ENCODE results near the gene PPP2R2D. TPM values are rescaled to one million over a fixed set of nuclear protein-coding genes. Genes with fewer than 3 reads are reported as not detected.

The PPP2R2D gene
- total and polyA plus RNA-seq, 2 experiments from 2014 or later: 43.5 to 45.0 TPM

DNA sequence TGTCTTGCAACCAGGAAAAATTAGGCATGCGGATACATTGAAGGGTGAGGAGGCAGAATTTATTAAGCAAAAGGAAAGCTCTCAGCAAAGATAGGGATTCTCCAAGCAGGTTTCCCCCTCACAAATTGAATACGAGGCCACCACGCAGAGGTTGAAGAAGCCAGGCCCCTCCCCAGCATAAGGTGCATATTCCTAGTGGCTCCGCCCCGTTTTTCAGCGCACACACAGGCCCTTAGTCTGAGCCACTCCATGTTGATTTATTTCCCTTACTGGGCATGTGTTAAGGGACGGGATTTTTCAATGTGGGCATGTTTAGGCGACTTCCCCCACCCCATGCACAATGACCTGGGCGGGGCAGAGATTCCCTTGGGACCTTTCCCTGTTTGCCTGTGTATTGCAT lies 24.9 kb downstream of the PPP2R2D start:
- no peak for DNase-seq (ENCODE audit: low read depth in 1 of 2, low spot score in 1 of 2)
- Histone ChIP-seq H3K9me3 (ENCODE audit: low read depth) (no peaks in the 10 kb centered on the region), H3K27me3 (no peaks in the 10 kb centered on the region), H3K36me3 (no peaks in the 10 kb centered on the region), H3K27ac (no peak overlapping the region), H3K4me1 (ENCODE audit: low read depth) (peaks cover 27% of the 10 kb centered on the region), H3K4me3 (no peak overlapping the region)
- TF ChIP-seq, protein P1, sequence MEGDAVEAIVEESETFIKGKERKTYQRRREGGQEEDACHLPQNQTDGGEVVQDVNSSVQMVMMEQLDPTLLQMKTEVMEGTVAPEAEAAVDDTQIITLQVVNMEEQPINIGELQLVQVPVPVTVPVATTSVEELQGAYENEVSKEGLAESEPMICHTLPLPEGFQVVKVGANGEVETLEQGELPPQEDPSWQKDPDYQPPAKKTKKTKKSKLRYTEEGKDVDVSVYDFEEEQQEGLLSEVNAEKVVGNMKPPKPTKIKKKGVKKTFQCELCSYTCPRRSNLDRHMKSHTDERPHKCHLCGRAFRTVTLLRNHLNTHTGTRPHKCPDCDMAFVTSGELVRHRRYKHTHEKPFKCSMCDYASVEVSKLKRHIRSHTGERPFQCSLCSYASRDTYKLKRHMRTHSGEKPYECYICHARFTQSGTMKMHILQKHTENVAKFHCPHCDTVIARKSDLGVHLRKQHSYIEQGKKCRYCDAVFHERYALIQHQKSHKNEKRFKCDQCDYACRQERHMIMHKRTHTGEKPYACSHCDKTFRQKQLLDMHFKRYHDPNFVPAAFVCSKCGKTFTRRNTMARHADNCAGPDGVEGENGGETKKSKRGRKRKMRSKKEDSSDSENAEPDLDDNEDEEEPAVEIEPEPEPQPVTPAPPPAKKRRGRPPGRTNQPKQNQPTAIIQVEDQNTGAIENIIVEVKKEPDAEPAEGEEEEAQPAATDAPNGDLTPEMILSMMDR (IDR thresholded peaks at IDR 0.05; ENCODE audit: low read depth, low read length): no peak

DNA sequence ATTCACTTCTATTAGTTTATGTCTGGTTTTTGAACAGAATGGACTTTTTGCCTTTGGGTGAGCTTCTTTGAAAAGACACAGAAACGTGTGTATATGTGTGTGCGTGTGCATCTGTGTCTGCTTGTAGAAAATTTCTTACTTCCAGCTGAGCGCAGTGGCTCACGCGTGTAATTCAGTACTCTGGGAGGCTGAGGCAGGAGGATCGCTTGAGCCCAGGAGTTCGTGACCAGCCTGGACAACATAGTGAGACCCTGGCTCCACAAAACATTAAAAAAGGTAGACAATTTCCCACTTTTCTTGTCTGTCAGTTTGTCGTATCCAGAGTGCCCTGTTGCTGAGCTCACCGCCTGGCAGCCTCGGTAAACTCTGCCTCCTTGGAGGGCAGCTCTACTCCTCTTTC lies 25.4 kb downstream of the PPP2R2D start:
- H3K27ac ChIP-seq: no peak overlapping the region
- H3K4me1 ChIP-seq (ENCODE audit: low read depth): peaks cover 32% of the 10 kb centered on the region
- DNase-seq (ENCODE audit: low read depth in 1 of 2, low spot score in 1 of 2): no peak

DNA sequence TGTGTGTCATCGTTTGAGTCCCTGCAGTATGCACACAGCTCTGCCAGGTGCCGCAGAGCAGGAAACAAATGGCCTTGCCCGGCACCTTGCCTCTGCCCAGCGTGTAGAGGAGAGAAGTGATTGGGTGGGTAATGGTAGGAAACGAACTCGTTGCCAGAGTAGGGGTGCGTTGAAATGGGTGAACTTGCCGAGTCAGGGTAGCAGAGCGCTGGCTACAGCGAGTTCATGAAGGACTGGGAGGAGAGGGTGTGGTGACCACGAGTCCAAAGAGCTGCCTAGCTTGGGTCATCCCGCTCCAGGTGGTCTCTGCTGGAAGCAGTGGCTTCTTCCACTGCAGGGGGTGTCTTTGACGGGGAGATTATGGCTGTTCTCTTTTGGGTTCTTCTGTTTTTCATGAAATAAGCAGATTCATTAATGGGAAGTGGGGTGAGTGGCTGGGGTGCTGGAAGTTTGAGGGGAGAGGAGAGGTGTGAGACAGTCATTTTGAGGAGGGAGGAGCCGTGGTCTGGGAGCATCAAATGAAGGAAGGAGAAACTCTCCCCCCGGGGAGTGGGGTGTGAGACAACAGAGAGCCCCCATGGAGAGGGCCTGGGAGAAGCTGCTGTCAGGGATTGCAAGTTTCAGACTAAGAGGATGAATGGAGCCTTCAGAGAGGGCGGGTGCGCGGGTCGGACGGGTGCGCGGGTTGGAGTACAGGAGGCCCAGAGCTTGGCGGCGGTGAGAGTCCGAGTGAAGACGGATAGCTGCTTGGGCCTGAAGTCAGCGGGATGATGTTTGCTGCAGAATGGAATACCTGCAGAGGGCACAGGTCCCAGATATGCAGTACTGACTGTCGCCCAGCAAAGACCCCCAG lies 26.2 kb downstream of the PPP2R2D start:
- no peaks in the 10 kb centered on the region for H3K9me3 ChIP-seq (ENCODE audit: low read depth)
- no peak overlapping the region for H3K4me3 ChIP-seq
- no peaks in the 10 kb centered on the region for H3K36me3 ChIP-seq
- H3K27ac ChIP-seq: no peak overlapping the region
- TF ChIP-seq, protein P1 (IDR thresholded peaks at IDR 0.05; ENCODE audit: low read depth, low read length): no peak
- DNase-seq (ENCODE audit: low read depth in 1 of 2, low spot score in 1 of 2): no peak
- no peaks in the 10 kb centered on the region for H3K27me3 ChIP-seq
- H3K4me1 ChIP-seq (ENCODE audit: low read depth): peaks cover 35% of the 10 kb centered on the region

More for the DNA sequence above, 25.4 kb downstream of the PPP2R2D start:
- no peaks in the 10 kb centered on the region for H3K36me3 ChIP-seq
- H3K9me3 ChIP-seq (ENCODE audit: low read depth): no peaks in the 10 kb centered on the region
- TF ChIP-seq, protein P1 (IDR thresholded peaks at IDR 0.05; ENCODE audit: low read depth, low read length): no peak
- no peaks in the 10 kb centered on the region for H3K27me3 ChIP-seq
- H3K4me3 ChIP-seq: no peak overlapping the region

DNA sequence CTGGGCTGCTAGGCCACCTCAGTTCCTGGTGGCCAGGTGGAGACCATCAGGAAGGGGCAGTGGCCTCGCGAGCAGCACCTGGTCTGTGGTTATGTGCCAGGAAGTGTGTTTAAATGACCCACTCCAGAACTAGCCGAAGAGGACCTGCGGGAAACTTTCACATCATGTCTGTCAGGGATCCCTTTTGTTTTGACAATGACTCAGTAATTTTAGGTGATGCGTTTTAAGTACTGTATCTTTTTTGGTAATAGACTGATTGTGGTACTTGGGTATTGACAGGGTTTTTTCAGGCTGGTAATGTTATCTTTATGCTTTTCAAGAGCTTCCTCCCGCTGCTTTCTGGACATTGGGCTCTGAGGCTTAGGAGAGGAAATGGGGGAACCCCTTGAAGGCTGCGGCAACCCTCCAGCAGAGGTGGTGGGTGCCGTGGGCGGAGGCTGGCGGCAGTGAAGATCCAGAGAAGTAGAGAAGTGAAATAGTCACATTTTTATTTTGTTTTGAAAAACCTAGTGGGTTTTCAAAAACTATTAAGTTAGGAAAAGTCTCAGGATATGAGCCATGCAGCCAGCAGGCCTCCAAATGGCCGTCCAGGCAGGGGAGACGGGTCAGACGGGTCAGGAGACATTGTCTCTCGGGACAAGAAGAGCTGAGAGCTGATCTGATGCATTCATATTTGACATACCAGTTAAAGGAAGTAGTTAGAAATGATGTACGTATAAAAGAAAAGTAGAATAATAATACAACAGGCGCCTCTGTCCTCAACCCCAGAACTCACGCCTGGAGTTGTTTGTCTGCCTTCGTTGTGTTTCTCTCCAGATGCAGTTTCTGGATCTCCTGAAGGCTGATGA lies 27.7 kb downstream of the PPP2R2D start:
- DNase-seq (ENCODE audit: low read depth in 1 of 2, low spot score in 1 of 2): peak in 1 of 2 donors; percentile 12
- H3K4me1 ChIP-seq (ENCODE audit: low read depth): peaks cover 35% of the 10 kb centered on the region
- H3K27ac ChIP-seq: peak overlapping the region; percentile 53
- TF ChIP-seq, protein P1 (IDR thresholded peaks at IDR 0.05; ENCODE audit: low read depth, low read length): no peak
- H3K9me3 ChIP-seq (ENCODE audit: low read depth): no peaks in the 10 kb centered on the region
- no peaks in the 10 kb centered on the region for H3K27me3 ChIP-seq
- no peaks in the 10 kb centered on the region for H3K36me3 ChIP-seq
- no peak overlapping the region for H3K4me3 ChIP-seq

DNA sequence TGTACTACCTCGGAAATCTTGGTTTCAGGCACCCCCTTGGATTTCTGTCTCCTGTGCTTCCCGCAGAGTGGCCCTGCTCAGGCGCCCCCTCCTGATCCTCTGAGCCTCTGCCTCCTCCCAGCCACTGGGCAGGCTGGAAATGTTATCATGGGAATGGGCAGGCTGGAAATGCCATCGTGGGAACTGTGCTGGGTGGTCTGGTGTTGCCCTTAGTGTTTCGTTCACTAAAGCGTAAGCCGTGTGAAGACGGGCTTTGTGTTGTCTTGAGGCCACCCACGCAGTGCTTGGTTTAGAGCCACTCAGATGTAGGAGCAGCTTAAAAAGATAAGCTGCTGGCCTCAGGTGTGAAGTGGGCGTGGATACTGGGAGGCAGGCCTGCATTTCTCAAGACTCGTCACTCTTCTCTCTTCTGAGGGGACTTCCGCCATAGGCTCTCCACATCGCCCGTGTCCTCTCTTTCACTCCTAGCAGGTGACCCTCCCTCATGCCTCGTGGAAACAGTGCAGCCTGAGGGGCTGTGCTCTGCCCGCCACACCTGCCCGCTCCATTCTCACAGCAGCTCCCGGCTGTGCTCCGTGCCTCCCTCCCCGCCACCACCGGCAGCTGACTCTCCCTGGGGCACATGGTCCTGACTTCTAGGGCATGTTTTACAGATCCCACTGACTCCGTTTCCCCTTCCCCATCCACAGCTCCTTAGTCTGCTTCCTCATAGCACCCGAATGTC lies 28.5 kb downstream of the PPP2R2D start:
- TF ChIP-seq, protein P1 (IDR thresholded peaks at IDR 0.05; ENCODE audit: low read depth, low read length): no peak
- peaks cover 35% of the 10 kb centered on the region for H3K4me1 ChIP-seq (ENCODE audit: low read depth)
- no peaks in the 10 kb centered on the region for H3K9me3 ChIP-seq (ENCODE audit: low read depth)
- H3K27me3 ChIP-seq: no peaks in the 10 kb centered on the region
- H3K36me3 ChIP-seq: no peaks in the 10 kb centered on the region
- H3K27ac ChIP-seq: peak overlapping the region; percentile 53
- no peak overlapping the region for H3K4me3 ChIP-seq
- DNase-seq (ENCODE audit: low read depth in 1 of 2, low spot score in 1 of 2): peak in 1 of 2 donors; percentile 11

All from cardiac muscle cell (in vitro differentiated cells and primary cell).